Activated T-cell treated with anti-CD3 and anti-CD28 coated beads for 1 hour (primary cell): ENCODE results near the gene FAM83G.

Experiments
- DNase-seq: peaks from one replicate; pipeline ENCODE4 v3.0.0-alpha.2; 2020; ENCODE audit warnings: low read depth

Gene FAM83G

DNA sequence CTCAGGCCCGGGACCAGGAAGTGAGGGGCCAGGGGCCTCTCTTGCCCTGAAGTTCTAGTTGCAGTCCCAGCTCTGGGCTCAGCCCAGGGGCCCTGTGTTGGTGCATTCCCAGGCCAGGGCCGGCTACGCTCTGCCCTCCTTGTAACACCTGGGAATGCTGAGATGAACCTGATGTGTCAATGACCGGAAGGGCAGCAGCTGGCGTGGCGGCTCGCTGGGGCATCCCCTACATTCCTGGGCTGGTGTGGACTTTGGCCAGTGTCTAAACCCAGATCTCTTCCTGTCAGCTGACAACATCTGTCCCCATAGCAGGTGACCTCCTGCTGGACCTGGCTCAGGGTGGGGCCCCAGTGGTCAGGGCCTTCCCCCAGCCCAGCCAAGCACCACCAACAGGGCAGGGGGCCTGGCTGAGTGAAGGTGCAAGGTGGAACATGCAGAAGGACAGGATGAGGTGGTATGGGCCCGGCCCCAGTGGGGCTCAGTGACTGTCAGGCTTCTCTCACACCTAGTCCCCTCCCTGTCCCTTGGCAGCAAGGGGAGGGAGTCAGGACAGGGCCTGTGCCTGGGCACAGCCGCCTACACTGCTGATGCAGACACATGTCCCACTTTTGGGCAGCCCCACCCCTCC, 15.9 kb downstream of the FAM83G start:
- DNase-seq = no peak

DNA sequence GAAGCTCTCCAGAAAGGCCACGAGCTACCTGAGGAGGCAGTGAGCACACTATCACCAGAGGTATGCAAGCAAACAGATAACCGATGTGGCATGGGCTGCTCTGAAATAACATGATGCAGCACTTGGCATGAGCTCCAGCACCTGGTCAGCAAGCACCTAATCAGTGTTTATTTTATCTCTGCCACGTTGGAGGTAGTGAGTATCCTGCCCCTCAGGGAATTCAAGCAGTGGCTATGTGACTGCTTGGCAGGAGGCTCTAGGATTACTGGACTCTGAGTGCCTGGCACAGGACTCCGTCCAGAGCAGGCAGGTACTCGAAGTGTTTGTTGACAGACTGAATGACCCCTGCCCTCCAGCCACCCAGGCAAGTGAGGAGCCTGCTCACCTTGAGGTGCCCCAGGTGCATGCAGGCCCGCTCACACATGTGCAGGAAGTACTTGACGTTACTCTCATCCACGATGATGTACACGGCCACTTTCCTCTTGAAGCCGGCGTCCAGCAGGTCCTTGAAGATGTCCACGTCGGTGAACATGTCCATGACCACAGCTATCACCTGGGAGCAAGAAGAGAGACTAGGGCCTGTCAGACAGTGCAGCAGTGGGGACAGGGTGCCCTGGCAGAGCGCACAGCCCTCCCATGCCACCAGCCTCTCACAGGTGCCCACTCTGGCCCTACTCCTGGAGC, 16.6 kb downstream of the FAM83G start:
- DNase-seq = no peak

- no peak for DNase-seq
Observed at GRCh38 chr17:18987230-18987610, 17.3 kb downstream of the FAM83G start.

DNA sequence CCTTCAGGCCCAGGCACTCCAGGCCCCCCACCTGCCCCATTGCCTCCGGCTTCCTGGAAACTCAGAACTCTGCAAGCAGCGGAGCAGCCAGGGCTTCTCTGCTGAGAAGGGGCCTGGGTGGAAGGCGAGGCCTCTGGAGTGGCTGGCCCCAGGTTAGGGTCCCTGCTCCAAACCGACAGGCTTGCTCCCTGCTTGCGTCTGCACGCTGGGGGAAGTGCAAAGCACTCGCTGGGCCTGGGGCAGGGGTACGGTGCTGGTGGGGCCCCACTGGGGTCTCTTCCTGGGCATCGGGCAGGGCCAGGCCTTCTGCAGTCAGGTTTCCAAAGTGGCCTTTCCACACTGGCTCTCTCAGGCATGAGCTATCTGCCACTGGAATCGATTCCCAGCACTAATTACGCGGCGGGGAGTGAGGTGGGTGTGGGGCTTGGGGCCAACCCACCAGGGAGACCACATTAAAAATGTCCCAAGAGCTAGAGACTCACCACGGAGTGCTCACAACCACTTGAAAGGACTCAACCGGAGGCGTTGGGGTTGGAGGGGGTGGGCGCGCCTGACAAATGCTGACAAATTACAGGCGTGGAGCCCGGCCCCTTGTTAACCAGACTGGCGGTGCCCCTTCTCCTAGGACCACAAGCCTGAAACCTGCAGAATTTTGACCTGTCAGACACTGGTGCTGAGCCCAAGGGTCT, 17.9 kb downstream of the FAM83G start:
- no peak for DNase-seq

GRCh38 chr17:18985475-18985874, 19.1 kb downstream of the FAM83G start:
- no peak for DNase-seq

DNA sequence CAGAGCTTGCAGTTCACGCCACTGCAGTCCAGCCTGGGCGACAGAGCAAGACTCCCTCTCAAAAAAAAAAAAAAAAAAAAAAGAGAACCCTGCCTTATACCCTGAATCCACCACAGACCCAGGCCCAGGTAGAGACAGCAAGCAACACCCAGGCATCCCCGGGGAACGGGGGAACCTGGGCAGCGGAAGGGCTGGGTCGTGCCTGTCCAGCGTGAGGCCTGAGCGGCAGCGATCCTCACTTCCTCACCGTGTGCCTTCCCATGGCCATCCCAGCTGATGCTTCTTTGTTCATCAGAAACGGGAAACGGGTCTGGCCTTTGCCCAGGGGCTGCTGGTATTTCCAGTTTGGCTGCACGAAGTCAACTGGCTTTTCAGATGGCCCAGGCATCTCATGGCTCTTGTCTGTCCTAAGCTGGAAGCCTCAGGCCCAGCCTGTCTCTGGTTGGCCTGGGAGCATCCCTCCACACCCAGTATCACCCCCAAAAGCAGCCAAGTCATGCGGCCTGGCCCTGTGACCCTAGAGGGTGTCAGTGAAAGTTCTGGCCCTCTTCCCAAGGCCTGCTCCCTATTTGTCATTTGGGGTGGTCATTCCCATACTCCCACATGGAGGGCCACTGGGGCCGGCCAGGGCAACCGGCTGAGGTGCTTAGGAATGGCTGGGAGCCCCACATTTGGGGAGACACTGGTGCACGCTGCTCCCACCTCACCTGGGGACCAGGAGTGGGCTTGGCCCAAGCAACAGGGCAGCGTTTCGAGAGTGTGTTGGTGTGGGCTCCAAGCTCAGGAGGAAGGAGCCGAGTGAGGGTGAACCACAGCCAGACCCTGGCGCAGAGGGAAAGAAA, 20.1 kb downstream of the FAM83G start:
- no peak for DNase-seq

DNA sequence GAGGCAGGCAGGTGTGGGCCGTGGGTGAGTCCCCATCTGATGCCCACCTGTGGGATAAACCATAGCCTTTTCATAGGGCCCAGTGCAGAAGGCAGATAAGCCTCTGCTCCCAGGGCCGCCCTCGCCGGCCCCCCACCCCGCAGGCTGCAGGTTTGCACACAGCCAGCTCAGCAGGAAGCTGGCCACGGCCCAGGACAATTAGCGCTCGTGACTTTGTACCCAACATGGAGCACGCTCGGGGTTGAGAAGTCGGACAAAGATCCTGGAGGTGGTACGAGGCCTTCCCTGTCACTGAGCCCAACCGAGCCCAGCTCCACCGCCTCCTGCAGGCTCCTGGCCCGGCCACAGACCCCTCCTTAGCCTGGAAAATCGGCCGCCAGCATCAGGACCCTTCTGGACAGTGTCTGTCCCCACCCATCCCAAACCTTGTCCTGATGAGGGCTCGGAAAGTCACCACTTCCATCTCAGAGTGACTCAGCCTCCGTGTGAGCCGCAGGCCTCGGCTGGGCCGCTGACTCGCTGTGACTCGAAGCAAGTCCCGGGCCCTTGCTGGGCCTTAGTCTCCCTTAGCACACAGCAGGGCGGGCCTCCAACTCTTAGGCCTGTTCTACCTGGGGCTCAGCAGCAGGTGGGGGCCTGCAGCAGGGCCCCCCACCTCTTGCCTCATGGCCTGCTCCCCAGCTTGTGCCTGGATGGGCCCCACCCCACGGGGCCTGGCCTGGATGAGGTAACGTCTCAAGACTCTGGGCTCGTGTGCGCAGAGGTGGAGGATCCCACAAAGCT, 22.7 kb downstream of the FAM83G start:
- no peak for DNase-seq

- DNase-seq = no peak
Observed at GRCh38 chr17:18981335-18981641, 23.3 kb downstream of the FAM83G start.

DNA sequence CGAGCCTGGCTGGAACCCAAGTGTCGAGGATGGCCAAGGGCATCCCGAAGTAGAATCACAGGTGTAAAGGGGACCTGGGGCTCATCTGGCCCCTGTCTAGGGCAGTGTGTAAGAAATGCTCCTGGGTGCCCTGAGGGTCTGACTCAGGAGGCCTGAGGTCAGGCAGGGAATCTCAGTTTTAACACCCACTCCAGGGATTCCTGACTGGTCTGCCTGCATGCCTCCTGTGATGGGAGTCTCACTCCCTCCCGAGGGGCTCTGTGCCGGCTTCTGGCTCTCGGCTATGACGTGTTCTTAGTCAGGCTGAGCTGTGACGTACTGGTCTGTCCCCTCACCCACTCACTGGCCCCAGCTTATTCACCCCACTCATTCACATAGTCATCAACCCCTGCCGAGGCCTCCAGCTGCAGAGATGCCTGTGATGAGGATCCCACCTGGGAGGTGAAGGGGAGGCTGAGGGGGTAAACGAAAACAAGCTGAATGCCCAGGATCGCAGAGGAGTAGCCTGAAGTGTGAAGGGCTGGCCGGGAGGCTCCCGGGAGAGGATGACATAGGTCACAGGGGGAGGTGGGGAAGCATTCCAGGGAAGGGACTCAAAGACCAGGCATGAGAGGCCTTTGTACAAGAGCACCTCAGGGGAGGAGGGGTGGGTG, 23.8 kb downstream of the FAM83G start:
- no peak for DNase-seq

GRCh38 chr17:18978655-18979054, 25.9 kb downstream of the FAM83G start:
- no peak for DNase-seq

DNA sequence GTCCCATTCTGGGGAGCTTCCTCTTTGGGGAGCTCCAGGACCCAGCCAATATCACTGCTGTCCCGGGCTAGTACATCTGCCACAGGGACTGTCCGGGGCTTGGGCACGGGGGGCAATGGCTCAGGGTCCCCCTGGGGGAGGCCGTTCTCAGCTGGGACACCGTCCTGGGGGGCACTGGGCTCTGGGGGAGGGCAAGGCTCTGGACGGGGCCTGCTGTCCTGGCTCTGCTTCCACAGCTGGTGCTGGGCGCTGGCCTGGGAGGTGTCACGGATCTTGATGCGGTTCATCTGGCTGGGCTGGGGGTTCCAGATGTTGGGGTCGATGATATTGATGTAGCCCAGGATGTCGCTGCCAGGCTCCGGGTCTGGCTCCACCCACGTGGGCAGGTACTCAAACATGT, 26.5 kb downstream of the FAM83G start:
- no peak for DNase-seq

- DNase-seq = no peak
Observed at GRCh38 chr17:18977646-18978045, 26.9 kb downstream of the FAM83G start.

DNA sequence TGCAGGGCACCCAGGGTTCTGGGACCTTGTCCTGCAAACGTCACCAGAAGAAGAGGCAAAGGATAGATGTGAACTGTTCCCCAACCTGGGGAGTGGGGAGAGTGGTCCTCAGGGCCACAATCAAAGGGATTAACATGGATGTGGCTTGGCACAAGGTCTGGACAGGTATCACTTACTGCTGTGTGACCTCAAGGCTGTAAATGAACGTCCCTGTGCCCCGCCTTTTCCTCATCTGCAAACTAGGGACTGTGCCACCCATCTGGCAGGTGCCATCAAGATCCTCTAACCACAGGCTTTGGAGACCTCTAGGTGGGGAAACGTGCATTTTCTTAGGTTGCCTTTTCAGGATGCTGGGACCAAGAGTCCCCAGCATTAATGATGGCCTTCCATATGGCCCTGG, 27.5 kb downstream of the FAM83G start:
- DNase-seq = no peak

GRCh38 chr17:18976201-18976600, 28.4 kb downstream of the FAM83G start:
- DNase-seq = no peak

- no peak for DNase-seq
Observed at GRCh38 chr17:18975597-18975996, 29.0 kb downstream of the FAM83G start.

GRCh38 chr17:18974407-18975149, 30.0 kb downstream of the FAM83G start:
- no peak for DNase-seq

- no peak for DNase-seq
Observed at GRCh38 chr17:18971801-18972200, 32.8 kb downstream of the FAM83G start.

GRCh38 chr17:18970582-18971480, 33.7 kb downstream of the FAM83G start:
- no peak for DNase-seq
